Measurements from ENCODE around the gene CAPZB.

DNA sequence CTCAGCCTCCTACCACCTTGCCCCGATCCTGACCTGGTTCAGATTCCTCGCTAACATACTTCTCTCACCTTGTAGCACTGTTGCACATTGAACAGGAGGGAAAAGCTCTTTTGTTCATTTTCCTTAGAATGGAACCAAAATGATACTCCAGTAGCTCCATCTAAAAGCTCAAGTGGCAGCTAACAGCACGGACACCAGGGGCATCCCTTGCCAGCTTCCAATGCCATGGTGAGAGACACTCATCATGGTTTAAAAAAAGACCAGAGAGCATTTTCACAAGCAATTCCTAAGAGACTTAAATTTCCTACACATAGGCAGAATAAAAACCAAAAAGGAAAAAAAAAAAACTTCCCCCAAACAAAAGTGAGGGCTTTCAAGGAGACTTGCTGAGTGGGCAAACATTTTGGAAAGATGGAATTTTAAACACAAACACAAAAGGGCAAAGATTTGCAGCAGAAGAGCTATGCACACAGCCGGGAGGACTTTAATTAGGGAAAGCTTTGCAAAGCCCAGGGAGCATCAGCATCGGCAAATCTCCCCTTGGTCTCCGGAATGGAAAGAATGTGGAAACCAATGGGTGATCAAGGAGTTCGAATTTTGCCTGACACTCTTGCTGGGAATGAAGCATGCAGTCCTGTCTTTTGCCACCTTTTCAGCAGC lies 84.3 kb downstream of the CAPZB start:
- TF ChIP-seq POLR2A (IDR thresholded peaks at IDR 0.05; ENCODE audit: low read length) (no peak), GATA1 (IDR thresholded peaks at IDR 0.05; ENCODE audit: low read depth, low read length) (no peak)

Data from erythroblast (primary cell).